Endothelial cell of coronary artery (primary cell): Measurements from ENCODE around the gene YBX1. TPM values are rescaled to one million over a fixed set of nuclear protein-coding genes. Genes with fewer than 3 reads are reported as not detected.

ENCODE experiments used
- total RNA-seq: library from RNA; depleted of rRNA; stranded (reverse); fragments of >200 nt; gene quantifications from 2 replicates; pipeline ENCODE4 v1.2.3, GENCODE V29; 2014

YBX1 gene
- 715 and 801 TPM in 2 replicates for total RNA-seq

GRCh38 chr1:42681741-42682483, at the start of gene YBX1:
Gene YBX1, plus strand, starts transcription at chr1:42682418. Its CDS starts 148 bp downstream, at chr1:42682566.

GRCh38 chr1:42657981-42658876, 24.0 kb upstream of the YBX1 start, which contains the start of gene PPIH:
Gene PPIH, plus strand, starts transcription at chr1:42658423. Its CDS starts 24 bp downstream, at chr1:42658447.

GRCh38 chr1:42739753-42740700, 57.8 kb downstream of the YBX1 start, which contains the start of gene CLDN19:
Gene CLDN19, minus strand, starts transcription at chr1:42740236. Its CDS starts 173 bp downstream, at chr1:42740063.

Other genes with a start within 250 kb of the YBX1 start
- gene ZMYND12, start 226.4 kb upstream of the YBX1 start, total RNA-seq, result 0.27 and 0.28 TPM in 2 replicates
- 19.3 and 23.9 TPM in 2 replicates for gene PPCS, start 225.9 kb upstream of the YBX1 start, total RNA-seq
- gene CCDC30, start 219.1 kb upstream of the YBX1 start, total RNA-seq, result 0.27 and 0.85 TPM in 2 replicates
- 28.7 and 40.3 TPM in 2 replicates for gene PPIH, start 24.0 kb upstream of the YBX1 start, total RNA-seq
- not detected in 2 replicates for gene CLDN19, start 57.8 kb downstream of the YBX1 start, total RNA-seq
- 96.7 and 121 TPM in 2 replicates for gene P3H1, start 84.6 kb downstream of the YBX1 start, total RNA-seq
- 2.8 and 3.6 TPM in 2 replicates for gene C1orf50, start 84.8 kb downstream of the YBX1 start, total RNA-seq
- gene TMEM269, start 102.6 kb downstream of the YBX1 start, total RNA-seq, result not detected in 2 replicates
- 6.4 and 6.8 TPM in 2 replicates for gene ERMAP, start 134.7 kb downstream of the YBX1 start, total RNA-seq
- 13.6 and 15.3 TPM in 2 replicates for gene SVBP, start 135.0 kb downstream of the YBX1 start, total RNA-seq
- gene ZNF691, start 164.2 kb downstream of the YBX1 start, total RNA-seq, result 6.9 and 8.4 TPM in 2 replicates